C4-2B (cell line): ENCODE measurements around the gene MBD3.

ENCODE experiments used
- H3K27ac ChIP-seq: fragments of 450-650 bp; 2 replicates; pipeline ENCODE4 v1.5.1; 2017
- ZFX ChIP-seq: fragments of 450-650 bp; IDR thresholded peaks from 2 replicates; pipeline ENCODE4 v1.6.1; 2017
- TF ChIP-seq, protein P1 (sequence below): fragments of 450-650 bp; conservative IDR thresholded peaks from 2 replicates; pipeline ENCODE4 v1.5.1; 2017; ENCODE audit warnings: mild to moderate bottlenecking

The MBD3 gene

DNA sequence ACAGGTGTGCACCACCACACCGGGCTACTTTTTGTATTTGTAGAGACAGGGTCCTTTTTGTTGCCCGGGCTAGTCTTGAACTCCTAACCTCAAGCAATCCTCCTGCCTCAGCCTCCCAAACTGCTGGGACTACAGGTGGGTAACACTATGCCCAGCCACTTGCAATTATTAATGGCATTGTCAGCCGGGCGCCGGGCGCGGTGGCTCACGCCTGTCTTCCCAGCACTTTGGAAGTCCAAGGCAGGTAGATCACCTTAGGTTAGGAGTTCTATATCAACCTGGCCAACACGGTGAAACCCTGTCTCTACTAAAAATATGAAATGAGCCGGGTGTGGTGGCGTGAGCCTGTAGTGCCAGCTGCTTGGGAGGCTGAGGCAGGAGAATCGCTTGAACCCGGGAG, 21.8 kb downstream of the MBD3 start:
- no peak overlapping the region for H3K27ac ChIP-seq
- no peak for TF ChIP-seq ZFX
- TF ChIP-seq, protein P1, sequence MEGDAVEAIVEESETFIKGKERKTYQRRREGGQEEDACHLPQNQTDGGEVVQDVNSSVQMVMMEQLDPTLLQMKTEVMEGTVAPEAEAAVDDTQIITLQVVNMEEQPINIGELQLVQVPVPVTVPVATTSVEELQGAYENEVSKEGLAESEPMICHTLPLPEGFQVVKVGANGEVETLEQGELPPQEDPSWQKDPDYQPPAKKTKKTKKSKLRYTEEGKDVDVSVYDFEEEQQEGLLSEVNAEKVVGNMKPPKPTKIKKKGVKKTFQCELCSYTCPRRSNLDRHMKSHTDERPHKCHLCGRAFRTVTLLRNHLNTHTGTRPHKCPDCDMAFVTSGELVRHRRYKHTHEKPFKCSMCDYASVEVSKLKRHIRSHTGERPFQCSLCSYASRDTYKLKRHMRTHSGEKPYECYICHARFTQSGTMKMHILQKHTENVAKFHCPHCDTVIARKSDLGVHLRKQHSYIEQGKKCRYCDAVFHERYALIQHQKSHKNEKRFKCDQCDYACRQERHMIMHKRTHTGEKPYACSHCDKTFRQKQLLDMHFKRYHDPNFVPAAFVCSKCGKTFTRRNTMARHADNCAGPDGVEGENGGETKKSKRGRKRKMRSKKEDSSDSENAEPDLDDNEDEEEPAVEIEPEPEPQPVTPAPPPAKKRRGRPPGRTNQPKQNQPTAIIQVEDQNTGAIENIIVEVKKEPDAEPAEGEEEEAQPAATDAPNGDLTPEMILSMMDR = no peak

DNA sequence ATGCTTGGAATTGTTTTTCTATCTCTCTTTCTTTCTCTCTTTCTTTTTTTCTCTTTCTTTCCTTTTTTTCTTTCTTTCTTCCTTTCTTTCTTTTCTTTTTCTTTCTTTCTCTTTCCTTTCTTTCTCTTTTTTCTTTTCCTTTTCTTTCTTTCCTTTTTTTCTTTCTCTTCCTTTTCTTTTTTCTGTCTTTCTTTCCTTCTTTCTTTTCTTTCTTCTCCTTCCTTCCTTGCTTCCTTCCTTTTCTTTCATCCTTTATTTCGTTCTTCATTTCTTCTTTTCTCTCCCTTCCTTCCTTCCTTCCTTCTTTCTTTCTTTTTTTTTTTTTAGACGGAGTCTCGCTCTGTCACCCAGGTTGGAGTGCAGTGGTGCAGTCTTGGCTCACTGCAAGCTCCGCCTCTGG, 22.7 kb downstream of the MBD3 start:
- no peak for TF ChIP-seq ZFX
- TF ChIP-seq, protein P1 = no peak
- peak overlapping the region; percentile 61 for H3K27ac ChIP-seq

DNA sequence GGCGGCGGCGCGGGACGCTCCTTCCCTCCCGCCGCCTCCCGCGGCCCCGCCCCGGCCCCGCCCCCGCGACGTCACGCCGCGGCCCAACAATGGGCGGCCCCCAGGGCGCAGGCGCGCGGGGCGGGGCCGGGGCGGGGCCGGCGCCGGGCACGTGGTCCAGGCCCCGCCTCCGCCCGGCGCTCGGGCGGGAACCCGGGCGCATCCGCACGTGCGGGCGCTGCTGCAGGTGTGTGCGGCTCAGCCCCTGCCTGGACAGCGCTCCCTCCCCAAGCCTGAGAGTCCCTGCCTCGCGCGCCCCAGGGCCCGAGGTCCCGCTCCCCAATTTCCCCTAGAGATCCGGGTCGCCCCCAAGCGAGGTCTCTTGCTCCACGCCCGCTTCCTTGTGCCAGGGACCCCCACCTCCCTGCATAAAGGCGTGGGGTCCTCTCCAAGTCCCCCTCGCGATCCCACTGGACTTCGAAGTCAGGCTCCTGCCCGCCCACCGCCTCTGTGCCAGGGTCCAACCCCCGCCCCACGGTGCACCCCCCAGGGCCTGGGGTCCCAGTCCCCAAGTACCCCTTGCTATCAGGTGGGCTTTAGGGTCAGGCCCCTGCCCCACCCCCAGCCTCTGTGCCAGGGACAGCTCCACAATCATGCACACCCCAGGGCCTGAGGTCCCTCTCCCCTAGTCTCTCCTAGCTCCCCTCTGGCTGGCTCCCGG, 24.2 kb downstream of the MBD3 start, which contains the start of gene MEX3D:
TSS of gene MEX3D (minus strand) at position 6 of the 700 bp plus-strand sequence. CDS start 267 bp downstream, outside the sequence.
- TF ChIP-seq ZFX = no peak
- TF ChIP-seq, protein P1 = no peak

DNA sequence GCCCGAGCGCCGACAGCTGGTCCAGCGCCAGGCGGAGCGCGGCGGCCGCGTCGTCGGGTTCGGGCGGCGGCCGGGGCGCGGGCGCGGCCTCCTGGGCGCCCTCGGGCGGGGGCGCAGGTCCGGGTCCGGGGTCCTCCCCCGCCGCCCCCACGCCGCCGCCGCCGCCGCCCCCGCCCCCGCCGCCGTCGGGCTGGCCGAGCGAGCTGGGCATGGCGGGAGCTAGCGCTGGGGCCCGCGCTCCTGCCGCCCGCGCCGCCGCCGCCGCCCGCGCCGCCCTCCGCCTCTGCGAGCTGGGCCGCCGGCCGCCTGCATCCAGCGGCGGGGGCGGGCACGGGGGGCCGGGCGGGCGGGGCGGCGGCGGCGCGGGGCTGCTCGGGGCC, 24.8 kb downstream of the MBD3 start:
- TF ChIP-seq, protein P1 = no peak
- TF ChIP-seq ZFX = no peak
- H3K27ac ChIP-seq = peak overlapping the region; percentile 83

More for the DNA sequence above, 24.2 kb downstream of the MBD3 start, which contains the start of gene MEX3D:
- H3K27ac ChIP-seq = peak within 1 kb of the TSS; percentile 83

DNA sequence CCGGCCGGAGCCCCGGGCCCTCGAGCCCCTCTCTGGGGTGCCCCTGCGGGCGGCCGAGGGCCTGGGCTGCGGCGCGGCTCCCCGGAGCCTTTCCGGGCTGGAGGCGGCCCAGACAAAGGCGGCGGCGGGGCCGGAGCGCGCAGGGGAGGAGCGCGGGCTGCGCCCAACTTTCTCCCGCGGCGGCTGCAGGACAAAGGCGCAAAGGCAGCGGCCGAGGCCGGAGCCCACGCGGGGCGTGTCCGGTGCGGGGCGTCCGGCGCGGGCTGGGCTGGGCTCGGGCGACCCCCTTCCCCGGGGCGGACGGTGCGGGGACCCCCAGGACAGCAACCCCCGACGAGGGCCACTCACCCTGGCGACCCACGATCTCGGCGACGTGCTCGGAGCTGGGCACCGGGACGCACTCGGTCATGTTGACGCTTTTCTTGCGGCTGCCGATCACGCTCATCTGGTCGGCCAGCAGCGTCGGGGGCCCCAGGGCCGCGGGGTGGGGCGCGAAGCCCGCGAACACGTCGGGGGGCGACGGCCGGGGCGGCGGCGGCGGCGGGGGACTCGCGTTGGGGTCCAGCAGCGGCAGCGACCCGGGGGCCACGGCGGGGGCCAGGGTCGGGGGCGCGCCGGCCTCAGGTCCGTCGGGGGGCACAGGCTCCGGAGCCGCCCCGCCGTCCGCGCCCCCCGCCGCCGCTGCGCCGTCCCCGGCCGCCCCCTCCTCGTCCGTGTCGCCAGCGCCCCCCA, 25.4 kb downstream of the MBD3 start:
- TF ChIP-seq, protein P1 = no peak
- peak; percentile 57; the same call in 1 of the 2 replicates for TF ChIP-seq ZFX
- H3K27ac ChIP-seq = peak overlapping the region; percentile 83

DNA sequence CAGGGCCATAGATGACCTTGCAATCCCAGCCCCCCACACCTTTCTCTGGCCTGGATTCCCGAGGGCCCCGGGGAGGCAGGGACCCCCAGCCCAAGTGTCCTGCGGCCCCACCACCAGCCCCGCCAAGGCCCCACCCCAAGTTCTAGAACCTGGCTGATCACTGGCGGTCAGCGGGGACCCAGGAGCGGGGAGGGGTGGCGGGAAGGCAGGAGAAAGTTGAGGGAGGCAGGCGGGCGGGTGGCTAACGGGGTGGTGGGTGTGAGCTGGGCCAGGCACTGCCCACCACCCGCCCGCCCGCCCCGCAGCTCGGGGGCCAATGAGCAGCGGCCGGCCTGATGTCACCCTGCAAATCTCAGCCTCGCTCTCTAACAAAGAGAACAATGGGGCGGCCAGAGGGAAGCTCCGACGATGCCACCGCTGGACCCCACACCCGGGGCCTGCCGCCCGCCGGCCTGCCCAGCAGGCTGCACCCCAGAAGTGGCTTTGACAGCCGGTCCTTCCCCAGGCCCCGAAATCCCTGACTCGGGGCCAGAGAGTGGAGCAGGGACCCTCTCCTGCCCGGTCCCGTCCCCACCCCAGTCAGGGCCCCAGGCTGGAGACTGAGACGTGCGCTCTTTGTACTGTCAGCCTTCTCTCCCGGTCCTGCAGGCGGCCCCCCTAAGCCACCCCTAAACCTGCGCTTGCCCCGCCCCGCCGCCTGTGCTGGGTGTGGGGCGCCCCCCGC, 26.1 kb downstream of the MBD3 start:
- no peak for TF ChIP-seq ZFX
- TF ChIP-seq, protein P1 = no peak
- peak overlapping the region; percentile 83 for H3K27ac ChIP-seq
